ENCODE measurements around the gene SEC14L5. TPM values are rescaled to one million over a fixed set of nuclear protein-coding genes. Genes with fewer than 3 reads are reported as not detected.

The SEC14L5 gene
- total and polyA plus RNA-seq, 2 donors (not counting 3 experiments of a cell fraction or from before 2014, with no cell fraction given), result not detected

GRCh38 chr16:4909825-4910224 lies 48.3 kb upstream of the SEC14L5 start:
- dilution Hi-C loops (cut with MboI; ENCODE audit: extremely low pct_ligation_motif_present, low sequenced_read_pairs) (no loop called here), intact Hi-C loops (cut with micrococcal nuclease) (loop anchor here (5.0 kb wide), 1 partner anchor 343 kb away; no protein-coding TSS in a partner anchor)
- Histone ChIP-seq H3K4me1 (ENCODE audit: control insufficient read depth, extremely low read depth, insufficient read depth, low read length) (no peaks in the 10 kb centered on the region), H3K4me2 (ENCODE audit: insufficient read depth, low read length) (no peak overlapping the region), H3K27me3 (ENCODE audit: control insufficient read depth in 2 of 2, insufficient read depth in 2 of 2, low read length in 2 of 2) (no peaks in the 10 kb centered on the region), H3K9me3 (replicated peaks; ENCODE audit: control insufficient read depth, insufficient read depth, low read length) (no peaks in the 10 kb centered on the region), H3K36me3 (ENCODE audit: control insufficient read depth in 2 of 2, extremely low read depth in 1 of 2, insufficient read depth in 2 of 2, low read length in 2 of 2) (no peaks in the 10 kb centered on the region), H3K9me1 (replicated peaks; ENCODE audit: control insufficient read depth, extremely low read depth, insufficient read depth, low read length) (no peaks in the 10 kb centered on the region), H3K4me3 (replicated peaks in 1 of 3; ENCODE audit: insufficient read depth in 1 of 3, low read depth in 1 of 3, low read length in 3 of 3) (no peak overlapping the region), H3K79me2 (ENCODE audit: control insufficient read depth, insufficient read depth, low read length) (no peaks in the 10 kb centered on the region), H3K27ac (ENCODE audit: insufficient read depth, low read depth, low read length) (no peak overlapping the region), H2AFZ (ENCODE audit: low read depth, low read length) (no peak overlapping the region), H3K9ac (replicated peaks; ENCODE audit: extremely low read depth, insufficient read depth, low read length) (no peak overlapping the region), H4K20me1 (replicated peaks; ENCODE audit: control insufficient read depth, extremely low read depth, insufficient read depth, low read length) (no peaks in the 10 kb centered on the region)
- no peak for DNase-seq (ENCODE audit: low read depth, low spot score)
- ChIA-PET CTCF (no interaction called here), POLR2A (no interaction called here)
- TF ChIP-seq, protein P1, sequence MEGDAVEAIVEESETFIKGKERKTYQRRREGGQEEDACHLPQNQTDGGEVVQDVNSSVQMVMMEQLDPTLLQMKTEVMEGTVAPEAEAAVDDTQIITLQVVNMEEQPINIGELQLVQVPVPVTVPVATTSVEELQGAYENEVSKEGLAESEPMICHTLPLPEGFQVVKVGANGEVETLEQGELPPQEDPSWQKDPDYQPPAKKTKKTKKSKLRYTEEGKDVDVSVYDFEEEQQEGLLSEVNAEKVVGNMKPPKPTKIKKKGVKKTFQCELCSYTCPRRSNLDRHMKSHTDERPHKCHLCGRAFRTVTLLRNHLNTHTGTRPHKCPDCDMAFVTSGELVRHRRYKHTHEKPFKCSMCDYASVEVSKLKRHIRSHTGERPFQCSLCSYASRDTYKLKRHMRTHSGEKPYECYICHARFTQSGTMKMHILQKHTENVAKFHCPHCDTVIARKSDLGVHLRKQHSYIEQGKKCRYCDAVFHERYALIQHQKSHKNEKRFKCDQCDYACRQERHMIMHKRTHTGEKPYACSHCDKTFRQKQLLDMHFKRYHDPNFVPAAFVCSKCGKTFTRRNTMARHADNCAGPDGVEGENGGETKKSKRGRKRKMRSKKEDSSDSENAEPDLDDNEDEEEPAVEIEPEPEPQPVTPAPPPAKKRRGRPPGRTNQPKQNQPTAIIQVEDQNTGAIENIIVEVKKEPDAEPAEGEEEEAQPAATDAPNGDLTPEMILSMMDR (IDR thresholded peaks at IDR 0.05; ENCODE audit: extremely low read depth in 1 of 2, insufficient read depth in 1 of 2, low read depth in 1 of 2, low read length in 2 of 2), result no peak
- no peak for TF ChIP-seq FOS (IDR thresholded peaks at IDR 0.05; ENCODE audit: borderline replicate concordance, insufficient read depth, low read length)
- TF ChIP-seq POLR2AphosphoS5 (IDR thresholded peaks at IDR 0.05; ENCODE audit: insufficient read depth, low read depth, low read length), result no peak
- TF ChIP-seq MYC (IDR thresholded peaks at IDR 0.05; ENCODE audit: low read depth, low read length), result no peak
- TF ChIP-seq POLR2A (IDR thresholded peaks at IDR 0.05; ENCODE audit: low read depth, low read length), result no peak
- no peak for TF ChIP-seq EZH2 (IDR thresholded peaks at IDR 0.05; ENCODE audit: borderline replicate concordance, low read depth, low read length, severe bottlenecking)
- no peak for TF ChIP-seq JUN (IDR thresholded peaks at IDR 0.05; ENCODE audit: borderline replicate concordance, insufficient read depth, insufficient read length, low read depth)
- TF ChIP-seq, protein P2, sequence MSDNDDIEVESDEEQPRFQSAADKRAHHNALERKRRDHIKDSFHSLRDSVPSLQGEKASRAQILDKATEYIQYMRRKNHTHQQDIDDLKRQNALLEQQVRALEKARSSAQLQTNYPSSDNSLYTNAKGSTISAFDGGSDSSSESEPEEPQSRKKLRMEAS (IDR thresholded peaks at IDR 0.05; ENCODE audit: insufficient read depth, insufficient read length), result no peak
- no peak for TF ChIP-seq GATA2 (IDR thresholded peaks at IDR 0.05; ENCODE audit: insufficient read depth, insufficient read length, low read depth, low read length)
- no TSS peak for BruUV-seq (replicated peaks)
- no peak for FAIRE-seq

Data from endothelial cell of umbilical vein (primary cell).